NCI-H1930 (cell line): ENCODE data around the gene PSAPL1.

ENCODE experiments used
- DNase-seq, 2 experiments: peaks; one replicate each; lab custom pipeline; 2025; lab: John Stamatoyannopoulos, UW

PSAPL1 gene

DNA sequence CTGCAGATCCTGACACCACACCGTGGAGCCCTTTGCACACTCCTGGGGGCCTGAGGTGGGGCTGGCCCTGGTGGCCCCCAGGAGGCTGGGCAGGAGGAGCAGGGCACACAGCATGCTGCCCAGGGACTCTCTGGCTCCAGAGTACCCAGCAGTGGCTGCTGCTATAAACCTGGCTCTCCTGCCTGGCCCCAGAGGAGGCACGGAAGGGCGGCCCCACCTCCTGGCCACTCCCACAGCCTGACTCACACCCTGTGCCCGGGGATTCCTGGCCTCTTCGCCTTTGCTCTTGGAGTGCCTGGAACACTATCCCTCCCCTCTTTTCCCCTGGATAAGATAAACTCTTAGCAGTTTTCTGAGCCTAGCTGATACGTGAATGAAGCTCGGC, at the start of gene PSAPL1:
Gene PSAPL1 (minus strand): TSS at position 165 of the 385 bp plus-strand sequence. CDS start 51 bp downstream, at position 114.
- DNase-seq: no peak

DNA sequence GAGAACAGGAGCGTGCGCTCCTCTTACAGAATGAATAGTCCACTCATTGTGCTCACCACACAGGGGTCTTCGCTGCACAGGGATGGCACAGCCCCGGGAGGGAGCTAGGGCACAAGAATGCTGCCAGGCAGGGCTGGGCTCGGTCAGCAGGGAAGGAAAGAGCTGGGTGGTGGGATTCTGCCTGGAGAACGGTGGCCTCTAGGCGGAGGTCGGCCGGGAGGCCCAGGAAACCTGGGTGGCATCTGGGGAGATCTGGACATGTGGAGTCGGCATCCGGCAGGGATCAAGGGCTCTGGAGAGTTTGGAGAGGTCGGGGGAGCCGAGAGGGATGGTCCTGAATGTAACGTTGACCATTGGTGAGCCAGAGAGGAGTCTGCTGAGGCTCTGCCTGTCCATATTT, 46.5 kb upstream of the PSAPL1 start:
- DNase-seq: no peak

DNA sequence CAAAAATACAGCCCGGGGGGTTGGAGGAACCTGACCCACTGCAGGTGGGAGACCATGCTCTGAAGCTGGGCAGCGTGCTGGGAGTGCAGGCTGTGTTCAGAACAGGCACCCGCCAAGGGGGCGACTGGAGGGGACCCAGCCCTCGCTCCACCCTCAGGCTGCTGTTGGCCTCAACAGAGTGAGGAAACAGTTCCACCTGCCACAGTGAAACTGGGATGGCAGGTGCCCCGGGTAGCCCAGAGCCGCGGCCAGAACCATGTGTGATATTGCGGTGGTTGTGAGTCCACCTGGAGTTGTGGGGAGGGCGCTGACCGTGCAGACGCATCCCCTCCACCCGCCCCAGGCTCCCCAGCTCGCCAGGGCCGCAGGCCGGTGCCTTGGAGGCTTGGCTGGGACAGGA, 45.7 kb upstream of the PSAPL1 start:
- DNase-seq: no peak

- DNase-seq: no peak
These were observed 43.9 kb upstream of the PSAPL1 start for GRCh38 chr4:7478665-7479064.

GRCh38 chr4:7477695-7478094, 43.0 kb upstream of the PSAPL1 start:
- DNase-seq: no peak

GRCh38 chr4:7476820-7477219, 42.1 kb upstream of the PSAPL1 start:
- DNase-seq: no peak

DNA sequence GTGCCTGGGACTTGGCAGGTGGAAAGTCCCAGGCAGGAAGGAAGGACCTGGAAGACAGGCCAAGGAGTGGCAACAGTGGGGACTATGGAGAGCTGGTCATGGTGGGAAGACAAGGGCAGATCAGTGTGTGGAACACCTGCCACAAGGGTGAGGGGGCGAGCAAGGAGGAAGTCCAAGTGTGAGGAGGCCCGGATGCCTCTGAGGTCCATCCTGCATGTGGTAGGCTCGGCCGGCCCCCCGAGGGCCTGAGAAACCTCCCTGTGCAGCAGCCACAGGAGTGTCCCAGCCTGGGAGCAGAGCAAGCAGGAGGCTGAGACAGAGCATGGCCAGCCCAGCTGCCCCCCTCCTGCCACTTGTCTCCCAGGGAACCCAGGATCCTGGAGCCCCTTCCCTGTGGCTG, 40.5 kb upstream of the PSAPL1 start:
- no peak for DNase-seq

GRCh38 chr4:7474320-7474719, 39.6 kb upstream of the PSAPL1 start:
- DNase-seq: no peak

- no peak for DNase-seq
These were observed 38.4 kb upstream of the PSAPL1 start for GRCh38 chr4:7473081-7473480.

DNA sequence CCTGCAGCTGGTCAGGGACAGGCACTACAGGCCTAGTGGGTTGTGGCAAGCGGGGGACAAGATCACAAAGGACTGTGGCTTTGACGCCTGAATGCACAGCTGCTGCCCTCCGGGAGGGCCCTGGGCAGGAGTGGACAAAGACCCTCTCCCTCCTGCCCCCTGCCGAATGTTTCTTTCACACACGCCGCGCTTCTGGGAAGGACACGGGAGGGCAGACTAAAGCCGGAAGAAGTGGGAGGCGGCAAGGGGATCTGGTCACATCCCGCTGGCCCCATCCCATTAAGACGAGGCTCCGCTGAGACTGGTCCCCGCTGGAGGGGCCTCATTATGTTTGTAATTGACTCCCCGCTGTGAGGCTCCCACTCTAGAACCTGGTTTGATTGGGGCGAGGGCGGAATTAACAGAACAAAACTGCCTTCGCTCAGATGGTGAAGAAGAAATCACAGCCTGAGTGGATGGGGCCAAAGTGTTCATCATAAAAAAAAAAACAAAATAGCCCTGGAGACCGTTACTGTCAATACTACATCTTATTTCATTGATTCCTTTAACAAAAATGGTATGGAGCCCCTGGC, 37.8 kb upstream of the PSAPL1 start:
- DNase-seq: no peak

GRCh38 chr4:7470522-7471128, 35.9 kb upstream of the PSAPL1 start:
- DNase-seq: no peak

DNA sequence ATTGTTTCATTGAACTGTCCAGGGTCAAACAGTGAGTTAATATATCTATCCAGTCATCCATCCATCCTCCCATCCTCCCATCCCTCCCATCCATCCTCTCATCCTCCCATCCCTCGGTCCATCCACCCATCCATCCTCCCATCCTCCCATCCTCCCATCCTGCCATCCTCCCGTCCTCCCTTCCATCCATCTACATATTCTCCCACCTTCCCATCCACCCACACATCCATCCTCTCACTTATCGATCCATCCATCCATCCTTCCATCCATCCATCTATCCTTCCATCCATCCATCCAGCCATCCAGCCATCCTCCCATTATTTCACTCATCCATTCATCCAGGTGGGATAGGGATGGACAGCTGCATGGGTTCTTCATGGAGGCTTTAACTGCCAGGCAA, 35.4 kb upstream of the PSAPL1 start:
- DNase-seq: no peak

GRCh38 chr4:7469023-7469422, 34.3 kb upstream of the PSAPL1 start:
- no peak for DNase-seq

DNA sequence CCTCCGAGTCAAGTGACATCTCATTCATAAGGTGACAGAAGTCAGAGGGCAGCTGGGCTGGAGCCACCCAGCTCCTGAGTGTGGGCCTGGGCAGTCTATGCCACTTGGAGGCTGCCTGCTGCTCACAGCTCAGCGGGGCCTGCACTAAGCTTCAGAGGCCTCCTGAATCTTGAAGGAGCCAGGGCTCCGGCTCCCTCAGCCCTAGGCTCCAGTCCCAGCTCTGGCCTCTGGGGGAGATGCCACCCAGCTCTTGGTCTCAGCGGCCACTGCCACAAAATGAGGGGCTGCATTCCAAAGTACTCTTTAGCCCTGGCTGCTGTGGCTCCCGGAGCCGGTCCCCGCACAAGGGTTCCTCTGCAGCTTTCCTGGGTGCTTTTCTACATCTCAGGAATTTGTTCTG, 32.7 kb upstream of the PSAPL1 start:
- no peak for DNase-seq

- no peak for DNase-seq
These were observed 32.2 kb upstream of the PSAPL1 start for GRCh38 chr4:7466904-7467303.

DNA sequence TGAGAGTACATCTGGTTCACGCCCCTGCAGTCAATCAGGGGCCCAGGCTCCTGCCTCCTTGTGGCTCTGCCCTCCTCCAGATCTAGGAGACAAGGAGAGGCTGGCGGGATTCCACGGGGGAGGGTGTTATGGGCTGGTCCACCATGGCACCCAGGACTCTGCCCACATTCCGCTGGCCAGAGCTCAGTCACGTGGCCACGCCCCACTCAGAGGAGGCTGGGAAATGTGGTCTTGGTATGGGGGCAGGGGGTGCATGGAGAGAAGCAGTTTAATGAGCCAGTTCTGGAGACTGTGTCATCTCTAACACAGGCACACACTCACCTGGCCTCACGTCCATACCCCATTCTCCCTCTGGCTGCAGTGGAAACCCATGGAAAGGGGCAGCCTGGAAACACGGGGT, 31.5 kb upstream of the PSAPL1 start:
- DNase-seq: no peak

GRCh38 chr4:7465017-7465416, 30.3 kb upstream of the PSAPL1 start:
- DNase-seq: no peak

GRCh38 chr4:7464259-7464655, 29.5 kb upstream of the PSAPL1 start:
- no peak for DNase-seq

- DNase-seq: no peak
These were observed 29.0 kb upstream of the PSAPL1 start for GRCh38 chr4:7463566-7464258.

- no peak for DNase-seq
These were observed 27.8 kb upstream of the PSAPL1 start for GRCh38 chr4:7462509-7462971.

- no peak for DNase-seq
These were observed 26.5 kb upstream of the PSAPL1 start for GRCh38 chr4:7461230-7461629.

DNA sequence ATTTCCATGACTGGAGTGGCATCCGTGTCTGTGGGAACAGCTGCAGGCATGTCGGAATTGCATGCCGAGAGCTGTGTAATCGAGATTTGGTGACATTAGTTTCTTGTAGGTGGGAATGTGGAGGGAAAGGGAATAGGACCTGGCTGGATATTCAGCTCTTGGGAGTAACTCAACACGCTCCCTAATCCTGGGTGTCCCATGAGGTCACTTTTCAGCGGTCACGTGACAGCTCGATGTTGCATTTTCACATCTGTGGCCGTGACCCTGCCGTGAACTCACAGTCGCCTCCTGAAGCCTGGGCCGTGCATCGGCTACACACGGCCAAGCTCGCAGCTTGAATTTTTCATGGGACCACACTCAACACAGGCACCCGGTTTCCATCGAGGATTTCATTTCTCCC, 25.8 kb upstream of the PSAPL1 start:
- no peak for DNase-seq

DNA sequence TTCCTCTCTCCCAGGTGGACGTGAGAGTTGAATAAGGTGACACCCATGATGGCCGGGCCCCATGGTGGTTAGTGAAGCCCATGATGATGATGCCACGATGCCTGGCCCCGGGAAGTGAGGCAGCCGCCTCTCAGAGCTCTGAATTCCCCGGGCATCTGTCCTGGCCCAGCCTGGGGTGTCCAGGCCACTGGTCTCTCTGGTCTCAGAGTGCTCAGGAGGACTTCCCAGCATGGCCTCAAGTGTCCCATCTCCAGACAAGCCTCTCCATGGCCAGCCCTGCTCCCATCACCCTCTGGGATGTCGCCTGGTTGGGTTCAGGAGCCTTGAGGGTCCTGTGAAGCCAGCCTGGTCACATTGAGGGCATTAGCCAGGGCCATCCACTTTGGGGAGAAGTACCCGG, 24.7 kb upstream of the PSAPL1 start:
- no peak for DNase-seq

DNA sequence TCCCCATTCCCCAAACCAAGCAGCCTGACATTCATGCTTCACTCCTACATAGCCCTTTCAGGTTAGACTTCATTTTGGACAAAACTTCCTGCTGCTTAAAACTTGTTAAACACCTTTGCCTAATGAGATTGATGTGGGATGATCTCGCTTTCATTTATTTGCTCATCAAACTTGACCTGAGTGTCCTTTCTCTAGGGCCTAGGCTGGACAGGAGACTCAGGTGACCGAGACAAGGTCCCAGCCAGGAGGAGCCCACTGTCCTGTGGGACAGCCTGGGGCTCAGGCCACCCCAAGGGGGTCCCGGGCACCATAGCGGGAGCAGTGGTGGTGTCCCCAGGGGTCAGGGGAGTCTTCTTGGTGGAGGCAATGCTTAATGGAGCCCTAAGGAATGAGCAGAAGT, 23.7 kb upstream of the PSAPL1 start:
- no peak for DNase-seq
